ENCODE data around the gene CDS1. TPM values are rescaled to one million over a fixed set of nuclear protein-coding genes. Genes with fewer than 3 reads are reported as not detected.

The CDS1 gene
- total RNA-seq, 2 experiments from 2014 or later = not detected

- TF ChIP-seq EZH2phosphoT487 (IDR thresholded peaks at IDR 0.05; ENCODE audit: borderline replicate concordance, low read depth, low read length) = no peak
- no peak for TF ChIP-seq CTCF (conservative IDR thresholded peaks at IDR 0.05; ENCODE audit: low read length)
- intact Hi-C loops (cut with micrococcal nuclease; ENCODE audit: unreplicated experiment) = no loop called here
- Histone ChIP-seq H3K4me1 (ENCODE audit: insufficient read depth, low read length, poor library complexity, severe bottlenecking) (no peaks in the 10 kb centered on the region), H3K27ac (ENCODE audit: low read depth, low read length, poor library complexity, severe bottlenecking) (no peak overlapping the region), H3K9me3 (ENCODE audit: low read length) (no peaks in the 10 kb centered on the region), H3K79me2 (ENCODE audit: insufficient read depth, low read depth, low read length) (no peaks in the 10 kb centered on the region), H4K20me1 (ENCODE audit: insufficient read depth, low read length) (no peaks in the 10 kb centered on the region), H3K4me3 (ENCODE audit: low read depth, low read length, poor library complexity, severe bottlenecking) (no peak overlapping the region), H2AFZ (ENCODE audit: low read length) (no peak overlapping the region), H3K36me3 (ENCODE audit: insufficient read depth, low read length) (no peaks in the 10 kb centered on the region), H3K4me2 (ENCODE audit: low read length) (no peak overlapping the region), H3K9me2 (ENCODE audit: insufficient read depth, low read length) (no peaks in the 10 kb centered on the region)
- no peak for DNase-seq (ENCODE audit: low spot score)
- POLR2A ChIA-PET = no interaction called here
- CTCF ChIA-PET (ENCODE audit: unreplicated experiment) = no interaction called here
- BruUV-seq (replicated peaks) = no TSS peak
Observed at GRCh38 chr4:84568496-84568895, 14.4 kb upstream of the CDS1 start.

DNA sequence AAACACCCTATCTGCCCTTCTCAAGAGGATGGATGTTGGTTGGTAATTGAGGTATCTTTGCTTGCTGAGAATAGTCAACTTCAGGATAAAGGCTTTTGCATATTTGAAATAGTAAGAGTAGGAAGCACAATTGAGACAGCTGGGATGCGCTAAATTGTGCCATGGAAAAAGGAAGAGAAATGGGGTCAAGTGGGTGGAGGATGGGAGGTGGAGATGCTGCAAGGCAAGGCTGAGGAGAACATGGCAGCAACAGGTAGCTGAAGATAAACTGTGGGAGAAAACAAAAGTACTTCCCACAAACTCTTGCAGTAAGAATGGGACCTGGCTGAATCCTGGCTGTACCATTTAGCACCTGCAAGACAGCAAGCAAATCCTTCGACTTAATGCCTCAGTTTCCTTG is 13.9 kb upstream of the CDS1 start:
- H3K9me2 ChIP-seq (ENCODE audit: insufficient read depth, low read length) = no peaks in the 10 kb centered on the region
- BruUV-seq (replicated peaks) = no TSS peak
- no peak overlapping the region for H2AFZ ChIP-seq (ENCODE audit: low read length)
- no peak overlapping the region for H3K4me3 ChIP-seq (ENCODE audit: low read depth, low read length, poor library complexity, severe bottlenecking)
- no peak overlapping the region for H3K4me2 ChIP-seq (ENCODE audit: low read length)
- ChIA-PET CTCF (ENCODE audit: unreplicated experiment) (no interaction called here), POLR2A (no interaction called here)
- TF ChIP-seq EZH2phosphoT487 (IDR thresholded peaks at IDR 0.05; ENCODE audit: borderline replicate concordance, low read depth, low read length) (no peak), CTCF (conservative IDR thresholded peaks at IDR 0.05; ENCODE audit: low read length) (no peak)
- intact Hi-C loops (cut with micrococcal nuclease; ENCODE audit: unreplicated experiment) = no loop called here
- no peak overlapping the region for H3K27ac ChIP-seq (ENCODE audit: low read depth, low read length, poor library complexity, severe bottlenecking)
- H3K79me2 ChIP-seq (ENCODE audit: insufficient read depth, low read depth, low read length) = no peaks in the 10 kb centered on the region
- DNase-seq (ENCODE audit: low spot score) = no peak
- H3K4me1 ChIP-seq (ENCODE audit: insufficient read depth, low read length, poor library complexity, severe bottlenecking) = no peaks in the 10 kb centered on the region
- H3K9me3 ChIP-seq (ENCODE audit: low read length) = no peaks in the 10 kb centered on the region
- no peaks in the 10 kb centered on the region for H3K36me3 ChIP-seq (ENCODE audit: insufficient read depth, low read length)
- H4K20me1 ChIP-seq (ENCODE audit: insufficient read depth, low read length) = no peaks in the 10 kb centered on the region

- Histone ChIP-seq H3K36me3 (ENCODE audit: insufficient read depth, low read length) (no peaks in the 10 kb centered on the region), H3K9me3 (ENCODE audit: low read length) (no peaks in the 10 kb centered on the region), H3K27ac (ENCODE audit: low read depth, low read length, poor library complexity, severe bottlenecking) (no peak overlapping the region), H3K4me3 (ENCODE audit: low read depth, low read length, poor library complexity, severe bottlenecking) (no peak overlapping the region), H2AFZ (ENCODE audit: low read length) (no peak overlapping the region), H3K9me2 (ENCODE audit: insufficient read depth, low read length) (no peaks in the 10 kb centered on the region), H4K20me1 (ENCODE audit: insufficient read depth, low read length) (no peaks in the 10 kb centered on the region), H3K4me2 (ENCODE audit: low read length) (no peak overlapping the region), H3K4me1 (ENCODE audit: insufficient read depth, low read length, poor library complexity, severe bottlenecking) (no peaks in the 10 kb centered on the region), H3K79me2 (ENCODE audit: insufficient read depth, low read depth, low read length) (no peaks in the 10 kb centered on the region)
- intact Hi-C loops (cut with micrococcal nuclease; ENCODE audit: unreplicated experiment) = loop anchor here (10.0 kb wide), 1 partner anchor 401 kb away; no protein-coding TSS in a partner anchor
- CTCF ChIA-PET (ENCODE audit: unreplicated experiment) = no interaction called here
- TF ChIP-seq EZH2phosphoT487 (IDR thresholded peaks at IDR 0.05; ENCODE audit: borderline replicate concordance, low read depth, low read length) = no peak
- TF ChIP-seq CTCF (conservative IDR thresholded peaks at IDR 0.05; ENCODE audit: low read length) = no peak
- POLR2A ChIA-PET = no interaction called here
- BruUV-seq (replicated peaks) = no TSS peak
- no peak for DNase-seq (ENCODE audit: low spot score)
Observed at GRCh38 chr4:84573385-84574068, 9.4 kb upstream of the CDS1 start.

Measured in OCI-LY7 (cell line).